ENCODE results near the gene TRAF6. TPM values are rescaled to one million over a fixed set of nuclear protein-coding genes. Genes with fewer than 3 reads are reported as not detected.

The TRAF6 gene
- total and polyA plus RNA-seq, 10 of the 15 experiments (the other 5 are each of a cell fraction or from before 2014, with no cell fraction given), result 1.4 to 10.9 (median 7.0) TPM

DNA sequence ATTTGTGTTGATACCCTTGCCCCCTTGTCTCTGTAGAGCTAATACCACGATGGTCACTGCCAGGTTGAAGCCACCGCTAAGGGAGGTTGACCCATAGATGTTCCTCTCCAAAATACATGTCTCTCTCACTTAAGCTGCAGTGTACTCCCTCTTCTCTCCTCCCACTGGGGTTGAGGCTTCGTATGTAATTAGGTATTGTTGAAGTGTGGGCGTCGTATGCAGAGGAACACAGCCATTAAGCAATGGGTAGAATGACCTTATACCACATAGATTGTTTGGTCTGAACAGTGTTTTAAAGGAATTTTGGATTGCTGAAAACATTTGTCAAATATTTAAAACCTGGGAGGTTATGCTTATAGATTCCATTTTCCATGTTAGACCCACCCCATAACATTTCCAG is 71.9 kb downstream of the TRAF6 start:
- BruUV-seq (replicated peaks), result no TSS peak
- in situ Hi-C loops (cut with MboI), result no loop called here
- DNase-seq (ENCODE audit: low read depth, low spot score) (no peak), FAIRE-seq (no peak), ATAC-seq (no peak)
- ChIA-PET SMC1A (ENCODE audit: uncharacterized antibody, unreplicated experiment) (no interaction called here), RAD21 (ENCODE audit: unreplicated experiment) (no interaction called here), CTCF (interaction anchor here (1.5 kb wide), 1 partner anchor 130 kb away, joined by 3 read pairs; no protein-coding TSS in a partner anchor), POLR2A (no interaction called here)
- H3K4me1 ChIP-seq (ENCODE audit: control insufficient read depth, insufficient read depth, low read length), result peaks cover 6% of the 10 kb centered on the region
- no peaks in the 10 kb centered on the region for H3K36me3 ChIP-seq (ENCODE audit: control insufficient read depth in 2 of 2, insufficient read depth in 2 of 2, low read length in 1 of 2)
- TF ChIP-seq TCF7 (IDR thresholded peaks at IDR 0.05; ENCODE audit: borderline replicate concordance) (no peak), FOXM1 (IDR thresholded peaks at IDR 0.05; ENCODE audit: low read depth, low read length) (no peak), PAX8 (IDR thresholded peaks at IDR 0.05) (no peak), CREM (IDR thresholded peaks at IDR 0.05; ENCODE audit: low read depth) (no peak), SPI1 (IDR thresholded peaks at IDR 0.05; ENCODE audit: borderline replicate concordance, insufficient read depth, low read depth, low read length) (no peak), HDAC6 (IDR thresholded peaks at IDR 0.05; ENCODE audit: unreplicated experiment) (no peak), ZNF207 (IDR thresholded peaks at IDR 0.05; ENCODE audit: borderline replicate concordance) (no peak), STAT1 (conservative IDR thresholded peaks at IDR 0.05) (no peak)
- TF ChIP-seq, protein P1, sequence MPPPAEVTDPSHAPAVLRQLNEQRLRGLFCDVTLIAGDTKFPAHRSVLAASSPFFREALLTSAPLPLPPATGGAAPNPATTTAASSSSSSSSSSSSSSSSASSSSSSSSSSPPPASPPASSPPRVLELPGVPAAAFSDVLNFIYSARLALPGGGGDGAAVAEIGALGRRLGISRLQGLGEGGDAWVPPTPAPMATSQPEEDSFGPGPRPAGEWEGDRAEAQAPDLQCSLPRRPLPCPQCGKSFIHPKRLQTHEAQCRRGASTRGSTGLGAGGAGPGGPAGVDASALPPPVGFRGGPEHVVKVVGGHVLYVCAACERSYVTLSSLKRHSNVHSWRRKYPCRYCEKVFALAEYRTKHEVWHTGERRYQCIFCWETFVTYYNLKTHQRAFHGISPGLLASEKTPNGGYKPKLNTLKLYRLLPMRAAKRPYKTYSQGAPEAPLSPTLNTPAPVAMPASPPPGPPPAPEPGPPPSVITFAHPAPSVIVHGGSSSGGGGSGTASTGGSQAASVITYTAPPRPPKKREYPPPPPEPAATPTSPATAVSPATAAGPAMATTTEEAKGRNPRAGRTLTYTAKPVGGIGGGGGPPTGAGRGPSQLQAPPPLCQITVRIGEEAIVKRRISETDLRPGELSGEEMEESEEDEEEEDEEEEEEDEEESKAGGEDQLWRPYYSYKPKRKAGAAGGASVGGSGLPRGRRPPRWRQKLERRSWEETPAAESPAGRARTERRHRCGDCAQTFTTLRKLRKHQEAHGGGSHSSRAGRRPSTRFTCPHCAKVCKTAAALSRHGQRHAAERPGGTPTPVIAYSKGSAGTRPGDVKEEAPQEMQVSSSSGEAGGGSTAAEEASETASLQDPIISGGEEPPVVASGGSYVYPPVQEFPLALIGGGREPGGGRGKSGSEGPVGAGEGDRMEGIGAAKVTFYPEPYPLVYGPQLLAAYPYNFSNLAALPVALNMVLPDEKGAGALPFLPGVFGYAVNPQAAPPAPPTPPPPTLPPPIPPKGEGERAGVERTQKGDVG (CRISPR knock-in tag; IDR thresholded peaks at IDR 0.05), result no peak
- WGBS (ENCODE audit: insufficient coverage, insufficient replicate concordance, low lambda C conversion rate, missing lambda C conversion rate), result 50% methylated on average over 5 of the region's 5 CpGs
- no peak overlapping the region for H3K4me3 ChIP-seq
- no peak overlapping the region for H2AFZ ChIP-seq (ENCODE audit: control insufficient read depth, low read depth, low read length)
- intact Hi-C loops (cut with micrococcal nuclease; ENCODE audit: unreplicated experiment), result no loop called here
- no peaks in the 10 kb centered on the region for H4K20me1 ChIP-seq (ENCODE audit: control insufficient read depth, insufficient read depth)
- H3K79me2 ChIP-seq (ENCODE audit: control insufficient read depth, insufficient read depth, low read length), result no peaks in the 10 kb centered on the region
- no peak overlapping the region for H3K27ac ChIP-seq (ENCODE audit: control insufficient read depth, insufficient read depth)
- no peak overlapping the region for H3K4me2 ChIP-seq (ENCODE audit: control insufficient read depth, insufficient read depth)
- H3K27me3 ChIP-seq (replicated peaks in 1 of 2; ENCODE audit: control insufficient read depth in 2 of 2, insufficient read depth in 2 of 2, low read length in 1 of 2), result no peaks in the 10 kb centered on the region
- no peaks in the 10 kb centered on the region; the same call in 1 of the 3 replicates for H3K9me3 ChIP-seq (replicated peaks; ENCODE audit: control insufficient read depth, insufficient read depth, low read length)
- no peak overlapping the region for H3K9ac ChIP-seq (ENCODE audit: control insufficient read depth, insufficient read depth, low read length)
